ENCODE data around the gene RPS24. TPM values are rescaled to one million over a fixed set of nuclear protein-coding genes. Genes with fewer than 3 reads are reported as not detected.

RPS24 gene
- total RNA-seq, 1 experiment from 2014 or later = 9,576 TPM

- Histone ChIP-seq H3K9me3 (ENCODE audit: low read length) (no peaks in the 10 kb centered on the region), H3K27me3 (ENCODE audit: low read length) (no peaks in the 10 kb centered on the region), H4K20me1 (ENCODE audit: low read length) (0 out of 2 replicates have a peak, but pooled peaks cover 3% of the 10 kb centered on the region), H3K79me2 (ENCODE audit: low read length) (no peaks in the 10 kb centered on the region), H3K36me3 (ENCODE audit: low read depth, low read length) (peaks cover 93% of the 10 kb centered on the region), H3K4me1 (ENCODE audit: insufficient read depth, low read length) (no peaks in the 10 kb centered on the region), H3K9ac (ENCODE audit: low read length) (no peak overlapping the region), H3K4me2 (ENCODE audit: low read length) (no peak overlapping the region), H2AFZ (ENCODE audit: low read length) (no peak overlapping the region), H3K27ac (ENCODE audit: low read length) (no peak overlapping the region), H3K9me2 (replicated peaks; ENCODE audit: low read length) (no peaks in the 10 kb centered on the region), H3K4me3 (ENCODE audit: low read length) (no peak overlapping the region), H3F3A (ENCODE audit: low read length, unreplicated experiment) (no peaks in the 10 kb centered on the region)
- TF ChIP-seq EZH2 (IDR thresholded peaks at IDR 0.05; ENCODE audit: low read length, unreplicated experiment) = no peak
- no peak for TF ChIP-seq EZH2phosphoT487 (IDR thresholded peaks at IDR 0.05; ENCODE audit: borderline replicate concordance, low read length)
- TF ChIP-seq, protein P1, sequence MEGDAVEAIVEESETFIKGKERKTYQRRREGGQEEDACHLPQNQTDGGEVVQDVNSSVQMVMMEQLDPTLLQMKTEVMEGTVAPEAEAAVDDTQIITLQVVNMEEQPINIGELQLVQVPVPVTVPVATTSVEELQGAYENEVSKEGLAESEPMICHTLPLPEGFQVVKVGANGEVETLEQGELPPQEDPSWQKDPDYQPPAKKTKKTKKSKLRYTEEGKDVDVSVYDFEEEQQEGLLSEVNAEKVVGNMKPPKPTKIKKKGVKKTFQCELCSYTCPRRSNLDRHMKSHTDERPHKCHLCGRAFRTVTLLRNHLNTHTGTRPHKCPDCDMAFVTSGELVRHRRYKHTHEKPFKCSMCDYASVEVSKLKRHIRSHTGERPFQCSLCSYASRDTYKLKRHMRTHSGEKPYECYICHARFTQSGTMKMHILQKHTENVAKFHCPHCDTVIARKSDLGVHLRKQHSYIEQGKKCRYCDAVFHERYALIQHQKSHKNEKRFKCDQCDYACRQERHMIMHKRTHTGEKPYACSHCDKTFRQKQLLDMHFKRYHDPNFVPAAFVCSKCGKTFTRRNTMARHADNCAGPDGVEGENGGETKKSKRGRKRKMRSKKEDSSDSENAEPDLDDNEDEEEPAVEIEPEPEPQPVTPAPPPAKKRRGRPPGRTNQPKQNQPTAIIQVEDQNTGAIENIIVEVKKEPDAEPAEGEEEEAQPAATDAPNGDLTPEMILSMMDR (conservative IDR thresholded peaks at IDR 0.05; ENCODE audit: low read depth, low read length) = no peak
- no TSS peak for BruUV-seq (replicated peaks)
- ATAC-seq (no peak), DNase-seq (no peak)
- CTCF ChIA-PET = no interaction called here
- intact Hi-C loops (cut with micrococcal nuclease) = no loop called here
- POLR2A ChIA-PET (ENCODE audit: unreplicated experiment) = interaction anchor here (0.6 kb wide), 1 partner anchor 71 kb away, joined by 6 read pairs; no protein-coding TSS in a partner anchor
Observed at GRCh38 chr10:78015546-78015945, 18.1 kb upstream of the RPS24 start.

DNA sequence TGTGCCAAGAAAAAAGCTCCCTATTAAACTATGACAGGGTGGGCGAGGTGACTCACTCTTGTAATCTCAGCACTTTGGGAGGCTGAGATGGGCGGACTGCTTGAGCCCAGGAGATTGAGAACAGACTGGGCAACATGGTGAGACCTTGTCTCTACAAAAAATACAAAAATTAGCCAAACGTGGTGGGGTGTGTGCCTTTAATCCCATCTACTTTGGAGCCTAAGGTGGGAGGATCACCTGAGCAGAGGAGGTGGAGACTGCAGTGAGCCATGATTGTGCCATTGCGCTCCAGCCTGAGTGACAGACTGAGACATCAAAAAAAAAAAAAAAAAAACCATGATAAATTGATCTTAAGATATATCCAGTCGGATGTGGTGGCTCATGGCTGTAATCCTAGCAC is 15.8 kb upstream of the RPS24 start:
- BruUV-seq (replicated peaks) = no TSS peak
- no peaks in the 10 kb centered on the region for H3K9me2 ChIP-seq (replicated peaks; ENCODE audit: low read length)
- no peaks in the 10 kb centered on the region for H3F3A ChIP-seq (ENCODE audit: low read length, unreplicated experiment)
- H2AFZ ChIP-seq (ENCODE audit: low read length) = no peak overlapping the region
- H3K27ac ChIP-seq (ENCODE audit: low read length) = no peak overlapping the region
- no peak overlapping the region for H3K4me2 ChIP-seq (ENCODE audit: low read length)
- H3K36me3 ChIP-seq (ENCODE audit: low read depth, low read length) = peaks cover 93% of the 10 kb centered on the region
- H3K4me3 ChIP-seq (ENCODE audit: low read length) = no peak overlapping the region
- no peaks in the 10 kb centered on the region for H3K79me2 ChIP-seq (ENCODE audit: low read length)
- H3K9ac ChIP-seq (ENCODE audit: low read length) = no peak overlapping the region
- CTCF ChIA-PET = interaction anchor here (0.5 to 0.7 kb wide), 2 partner anchors 18 to 1179 kb away, joined by 3 read pairs; no protein-coding TSS in a partner anchor
- peak; percentile 73 for ATAC-seq
- peak; percentile 46 for DNase-seq
- no peaks in the 10 kb centered on the region for H3K4me1 ChIP-seq (ENCODE audit: insufficient read depth, low read length)
- no peaks in the 10 kb centered on the region for H3K27me3 ChIP-seq (ENCODE audit: low read length)
- intact Hi-C loops (cut with micrococcal nuclease) = no loop called here
- H3K9me3 ChIP-seq (ENCODE audit: low read length) = no peaks in the 10 kb centered on the region
- 0 out of 2 replicates have a peak, but pooled peaks cover 3% of the 10 kb centered on the region for H4K20me1 ChIP-seq (ENCODE audit: low read length)
- POLR2A ChIA-PET (ENCODE audit: unreplicated experiment) = interaction anchor here (0.7 kb wide), 1 partner anchor 11 kb away, joined by 3 read pairs; no protein-coding TSS in a partner anchor
- TF ChIP-seq EZH2 (IDR thresholded peaks at IDR 0.05; ENCODE audit: low read length, unreplicated experiment) (no peak), EZH2phosphoT487 (IDR thresholded peaks at IDR 0.05; ENCODE audit: borderline replicate concordance, low read length) (no peak)
- TF ChIP-seq, protein P1 (conservative IDR thresholded peaks at IDR 0.05; ENCODE audit: low read depth, low read length) = no peak

- Histone ChIP-seq H2AFZ (ENCODE audit: low read length) (no peak overlapping the region), H3K4me1 (ENCODE audit: insufficient read depth, low read length) (no peaks in the 10 kb centered on the region), H3K36me3 (ENCODE audit: low read depth, low read length) (peaks cover 92% of the 10 kb centered on the region), H3K4me2 (ENCODE audit: low read length) (no peak overlapping the region), H3K9me3 (ENCODE audit: low read length) (no peaks in the 10 kb centered on the region), H3K79me2 (ENCODE audit: low read length) (0 out of 2 replicates have a peak, but pooled peaks cover under 1% of the 10 kb centered on the region), H3F3A (ENCODE audit: low read length, unreplicated experiment) (no peaks in the 10 kb centered on the region), H3K27ac (ENCODE audit: low read length) (no peak overlapping the region), H3K9me2 (replicated peaks; ENCODE audit: low read length) (no peaks in the 10 kb centered on the region), H3K27me3 (ENCODE audit: low read length) (no peaks in the 10 kb centered on the region), H3K9ac (ENCODE audit: low read length) (no peak overlapping the region), H4K20me1 (ENCODE audit: low read length) (0 out of 2 replicates have a peak, but pooled peaks cover 3% of the 10 kb centered on the region), H3K4me3 (ENCODE audit: low read length) (no peak overlapping the region)
- ATAC-seq (no peak), DNase-seq (no peak)
- BruUV-seq (replicated peaks) = TSS peak; percentile 9
- TF ChIP-seq EZH2 (IDR thresholded peaks at IDR 0.05; ENCODE audit: low read length, unreplicated experiment) = no peak
- no peak for TF ChIP-seq EZH2phosphoT487 (IDR thresholded peaks at IDR 0.05; ENCODE audit: borderline replicate concordance, low read length)
- TF ChIP-seq, protein P1 (conservative IDR thresholded peaks at IDR 0.05; ENCODE audit: low read depth, low read length) = no peak
- CTCF ChIA-PET = interaction anchor here (1.3 kb wide), 1 partner anchor 10 kb away, joined by 5 read pairs; the partner anchor contains the start of gene POLR3A
- intact Hi-C loops (cut with micrococcal nuclease) = no loop called here
- POLR2A ChIA-PET (ENCODE audit: unreplicated experiment) = no interaction called here
Observed at GRCh38 chr10:78019264-78019663, 14.4 kb upstream of the RPS24 start.

Data from PC-3 (cell line).